ENCODE results near the gene APOOL.
A peak's percentile ranks its signal among the peaks of the same experiment; 100 is the strongest.
"Not testable (repeated sequence)": the region's sequence is repeated elsewhere in the genome, so short reads cannot be mapped to it uniquely, and the experiment has no call there.

Gene APOOL
- total RNA-seq: 11.6 to 49.7 (median 18.5) reads per million in 18 experiments

- DNase-seq: peak; percentile 86 to 87
Observed at GRCh38 chrX:85003655-85004244, at the start of gene APOOL. Gene APOOL (plus strand): TSS chrX:85003877. CDS start chrX:85003913, 36 bp downstream.

GRCh38 chrX:84956304-84956703 lies 47.4 kb upstream of the APOOL start:
- no peak for DNase-seq

GRCh38 chrX:84974803-84975202 lies 28.9 kb upstream of the APOOL start:
- DNase-seq: no peak

- DNase-seq: not testable (repeated sequence)
Observed at GRCh38 chrX:84991739-84992138, 11.9 kb upstream of the APOOL start.

GRCh38 chrX:84993150-84993549 lies 10.5 kb upstream of the APOOL start:
- DNase-seq: no peak

- DNase-seq: no peak
Observed at GRCh38 chrX:85001344-85001743, 2.3 kb upstream of the APOOL start.

- DNase-seq: peak in 1 of 2 donors; percentile 1
Observed at GRCh38 chrX:85004255-85004654, 578 bp downstream of the APOOL start.

GRCh38 chrX:85012098-85012497 lies 8.4 kb downstream of the APOOL start:
- no peak for DNase-seq

GRCh38 chrX:85015351-85015750 lies 11.7 kb downstream of the APOOL start:
- not testable (repeated sequence) for DNase-seq

- no peak for DNase-seq
Observed at GRCh38 chrX:85017721-85018120, 14.0 kb downstream of the APOOL start.

- no peak for DNase-seq
Observed at GRCh38 chrX:85018471-85018870, 14.8 kb downstream of the APOOL start.

- DNase-seq: no peak
Observed at GRCh38 chrX:85020216-85020615, 16.5 kb downstream of the APOOL start.

- DNase-seq: no peak
Observed at GRCh38 chrX:85024044-85024443, 20.4 kb downstream of the APOOL start.

- DNase-seq: no peak
Observed at GRCh38 chrX:85024562-85024961, 20.9 kb downstream of the APOOL start.

GRCh38 chrX:85026170-85026569 lies 22.5 kb downstream of the APOOL start:
- no peak for DNase-seq

- no peak for DNase-seq
Observed at GRCh38 chrX:85029043-85029442, 25.4 kb downstream of the APOOL start.

- no peak for DNase-seq
Observed at GRCh38 chrX:85031505-85031904, 27.8 kb downstream of the APOOL start.

- no peak for DNase-seq
Observed at GRCh38 chrX:85037114-85037513, 33.4 kb downstream of the APOOL start.

GRCh38 chrX:85051627-85052026 lies 48.0 kb downstream of the APOOL start:
- no peak for DNase-seq

- DNase-seq: no peak
Observed at GRCh38 chrX:85052205-85052604, 48.5 kb downstream of the APOOL start.

GRCh38 chrX:85052636-85053343 lies 49.1 kb downstream of the APOOL start:
- DNase-seq: peak in 1 of 2 donors; percentile 0

- DNase-seq: no peak
Observed at GRCh38 chrX:85065512-85066198, 62.0 kb downstream of the APOOL start.

- DNase-seq: not testable (repeated sequence)
Observed at GRCh38 chrX:85077247-85077646, 73.6 kb downstream of the APOOL start.

Measured in inflammatory macrophage (primary cell).